Heart right ventricle (tissue), 16 donors: ENCODE results near the gene LSM14B. TPM values are rescaled to one million over a fixed set of nuclear protein-coding genes. Genes with fewer than 3 reads are reported as not detected.

Experiments used
- ATAC-seq, 8 donors: fragments of 200-7000 bp; cut with Tn5 transposase; one replicate each; pipeline ENCODE4 v1.9.1; 2020; ENCODE audit warnings: mild to moderate bottlenecking in 8 of 8, moderate library complexity in 8 of 8, moderate number of reproducible peaks in 1 of 8
- DNase-seq, 2 donors: peaks; one replicate each; pipeline ENCODE4 v3.0.0-alpha.2; 2020
- H3K27ac ChIP-seq, 10 donors: fragments of 200-600 bp; sonication (generic) in 2 of 10; one replicate each; pipeline versions ENCODE4 v1.5.0 to v1.8.0; 2020 to 2022; ENCODE audit warnings: mild to moderate bottlenecking in 3 of 10
- H3K27me3 ChIP-seq, 7 donors: fragments of 200-600 bp; one replicate each; pipeline ENCODE4 v1.8.0; 2021 to 2022; ENCODE audit warnings: mild to moderate bottlenecking in 2 of 7
- H3K36me3 ChIP-seq, 9 donors: fragments of 200-600 bp; sonication (generic) in 1 of 9; one replicate each; pipeline versions ENCODE4 v1.5.0 to v1.8.0; 2020 to 2022; ENCODE audit warnings: mild to moderate bottlenecking in 2 of 9
- H3K4me1 ChIP-seq, 9 donors: fragments of 200-600 bp; sonication (generic) in 1 of 9; one replicate each; pipeline versions ENCODE4 v1.5.0 to v1.8.0; 2020 to 2022; ENCODE audit warnings: mild to moderate bottlenecking in 4 of 9
- H3K4me3 ChIP-seq, 10 donors: fragments of 200-600 bp; sonication (generic) in 2 of 10; one replicate each; pipeline versions ENCODE4 v1.5.0 to v1.8.0; 2020 to 2022; ENCODE audit warnings: mild to moderate bottlenecking in 7 of 10, moderate library complexity in 2 of 10
- H3K9me3 ChIP-seq, 11 donors: fragments of 200-600 bp in 10 of 11; sonication (generic) in 2 of 11; one replicate each; pipeline versions ENCODE4 v1.5.0 to v1.8.0; 2013 to 2022; ENCODE audit warnings: mild to moderate bottlenecking in 2 of 11, control low read depth in 1 of 11, moderate library complexity in 1 of 11
- CTCF ChIP-seq, 9 donors: fragments of 200-600 bp; sonication (generic) in 2 of 9; IDR thresholded peaks; one replicate each; pipeline versions ENCODE4 v1.5.0 to v1.8.0; 2021 to 2022; ENCODE audit warnings: antibody characterized with exemption in 9 of 9, mild to moderate bottlenecking in 5 of 9, moderate library complexity in 1 of 9
- WGBS, 2 donors: extraction: QIAGEN DNeasy Blood & Tissue Kit; methylation state at CpG; one replicate each; pipeline ENCODE4 v1.1.7; 2013; ENCODE audit warnings: inconsistent platforms in 1 of 2; 5-methylcytosine and 5-hydroxymethylcytosine counted together
- intact Hi-C, 10 donors: fragments of 100-400 bp; cut with DNase I; formaldehyde crosslinking; loops; one replicate each; pipeline versions ENCODE4 v1.11.1 to v1.14.2; 2022
- polyA plus RNA-seq, 2 donors: library from polyadenylated mRNA; stranded (reverse); fragments of 200-250 nt; gene quantifications; one replicate each; pipeline ENCODE4 v1.2.3, GENCODE V29; 2013
- total RNA-seq, 10 donors: library from RNA; stranded (reverse); fragmentation: NEBNext Ultra II Directional in 3 of 10; extraction: Animal tissue kit (Norgen Biotek cat#: 25700) in 3 of 10; gene quantifications; one replicate each; pipeline versions ENCODE4 v1.2.1 to v1.2.4, GENCODE V29; 2021 to 2023
- donor health status: Arrhythmogenic right ventricular cardiomyopathy.
- donor health status: ischemic (EF 13 %, LVEDD 7.1; RV severe dilation, severe dysfunction).
- donor health status: healthy with polysubstance abuse.
- donor health status: DM: no; HTN: yes; CAD: no.
- donor health status: DM: no; HTN: no; CAD: no.
- donor health status: ischemic (EF 25% LVEDD 6.9; RV normal size, moderate dysfunction).
- donor health status: ischemic (EF 25% LVEDD 5.7; RV mildly dilated, moderate dysfunction).
- donor health status: healthy.
- donor health status: DM: yes; HTN: yes; CAD: no.
- donor health status: Ischemic cardiomyopathy.
- donor health status: ischemic (EF 35%, LVEDD 5.7; RV mildly dilated, moderate dysfunction).
- donor health status: nonischemic (EF 11% LVEDD 7.7; RV severe dilation, severe dysfunction).
- donor health status: DM: yes; HTN: yes; CAD: no.
- donor health status: PGD.
- donor health status: ischemic (EF 29% LVEDD 5.4; RV normal size, mild dysfunction).
- donor health status: nonischemic (EF 23%, LVEDD 6.1; RV moderate dilation, normal function).

Gene LSM14B
- total and polyA plus RNA-seq, 12 donors: 15.7 to 63.7 (median 59.6) TPM

GRCh38 chr20:62167474-62167873 lies 45.2 kb downstream of the LSM14B start:
- Histone ChIP-seq H3K9me3 (no peaks in the 10 kb centered on the region), H3K4me1 (peaks cover 0 to 16% (median 0%) of the 10 kb centered on the region in 9 donors), H3K4me3 (no peak overlapping the region), H3K36me3 (peaks cover 0 to 84% (median 18%) of the 10 kb centered on the region in 9 donors), H3K27me3 (no peaks in the 10 kb centered on the region), H3K27ac (no peak overlapping the region)
- ATAC-seq (peak in 1 of 8 donors; percentile 21), DNase-seq (no peak)
- intact Hi-C loops: no loop called here
- WGBS, 2 donors: 73% methylated on average over 6 of the region's 6 CpGs
- TF ChIP-seq CTCF (IDR thresholded peaks at IDR 0.05): no peak

GRCh38 chr20:62168061-62168460 lies 45.8 kb downstream of the LSM14B start:
- Histone ChIP-seq H3K9me3 (no peaks in the 10 kb centered on the region), H3K27ac (no peak overlapping the region), H3K36me3 (peaks cover 0 to 84% (median 18%) of the 10 kb centered on the region in 9 donors), H3K27me3 (no peaks in the 10 kb centered on the region), H3K4me1 (peaks cover 0 to 16% (median 0%) of the 10 kb centered on the region in 9 donors), H3K4me3 (no peak overlapping the region)
- intact Hi-C loops: no loop called here
- ATAC-seq: no peak
- DNase-seq: no peak
- 88 to 94% methylated on average over 4 of the region's 4 CpGs for WGBS, 2 donors
- TF ChIP-seq CTCF (IDR thresholded peaks at IDR 0.05): no peak

- Histone ChIP-seq H3K36me3 (peaks cover 0 to 84% (median 17%) of the 10 kb centered on the region in 9 donors), H3K4me1 (peaks cover 0 to 16% (median 0%) of the 10 kb centered on the region in 9 donors), H3K9me3 (no peaks in the 10 kb centered on the region), H3K4me3 (no peak overlapping the region), H3K27ac (no peak overlapping the region), H3K27me3 (no peaks in the 10 kb centered on the region)
- TF ChIP-seq CTCF (IDR thresholded peaks at IDR 0.05): no peak
- intact Hi-C loops: no loop called here
- peak in 1 of 8 donors; percentile 20 for ATAC-seq
- no peak for DNase-seq
- 96% methylated on average over 23 of the region's 23 CpGs for whole genome bisulfite sequencing, 2 donors
Measured at GRCh38 chr20:62168890-62169435, 46.7 kb downstream of the LSM14B start.

- H3K9me3 ChIP-seq: no peaks in the 10 kb centered on the region
- H3K36me3 ChIP-seq: peaks cover 0 to 84% (median 8%) of the 10 kb centered on the region in 9 donors
- WGBS, 2 donors: 94% methylated on average over 9 of the region's 9 CpGs
- intact Hi-C loops: no loop called here
- DNase-seq: no peak
- TF ChIP-seq CTCF (IDR thresholded peaks at IDR 0.05): no peak
- no peak for ATAC-seq
- peaks cover 0 to 16% (median 0%) of the 10 kb centered on the region in 9 donors for H3K4me1 ChIP-seq
- H3K27me3 ChIP-seq: no peaks in the 10 kb centered on the region
- no peak overlapping the region for H3K4me3 ChIP-seq
- peak overlapping the region in 2 of 10 donors; percentile 22 to 48 for H3K27ac ChIP-seq
Measured at GRCh38 chr20:62170536-62170935, 48.3 kb downstream of the LSM14B start.
